Large intestine (tissue), 3 donors: Measurements from ENCODE around the gene ANKRD13B. TPM values are rescaled to one million over a fixed set of nuclear protein-coding genes. Genes with fewer than 3 reads are reported as not detected.

Experiments
- DNase-seq, 2 donors: peaks; one replicate each; pipeline versions ENCODE4 v3.0.0 to v3.0.0-alpha.2; 2013
- H3K27ac ChIP-seq: one replicate; pipeline ENCODE4 v1.5.1; 2013; ENCODE audit warnings: low read length
- H3K27me3 ChIP-seq: 2 replicates; pipeline ENCODE4 v1.6.1; 2013; ENCODE audit warnings: low read length; ENCODE audit not compliant: control insufficient read depth, insufficient read depth
- H3K36me3 ChIP-seq: 2 replicates; pipeline ENCODE4 v1.6.1; 2013; ENCODE audit warnings: low read length; ENCODE audit not compliant: control insufficient read depth, insufficient read depth
- H3K4me1 ChIP-seq: one replicate; pipeline ENCODE4 v1.6.1; 2013; ENCODE audit warnings: low read length; ENCODE audit not compliant: control insufficient read depth, insufficient read depth
- H3K4me3 ChIP-seq: one replicate; pipeline ENCODE4 v1.5.1; 2013; ENCODE audit warnings: low read length
- H3K9me3 ChIP-seq: one replicate; pipeline ENCODE4 v1.6.1; 2013; ENCODE audit warnings: mild to moderate bottlenecking, low read depth, low read length, moderate library complexity; ENCODE audit not compliant: control insufficient read depth
- WGBS: methylation state at CpG from one replicate; pipeline ENCODE4 v1.1.5; 2013; ENCODE audit warnings: low lambda C conversion rate; ENCODE audit not compliant: insufficient coverage; 5-methylcytosine and 5-hydroxymethylcytosine counted together
- polyA plus RNA-seq: library from polyadenylated mRNA; unstranded; fragments of 120-200 nt; gene quantifications from one replicate; pipeline ENCODE4 v1.2.1, GENCODE V29; 2013

ANKRD13B gene
- polyA plus RNA-seq, 1 donor: 8.2 TPM

- Histone ChIP-seq H3K4me3 (peak overlapping the region; percentile 72), H3K36me3 (peaks cover 33% of the 10 kb centered on the region), H3K4me1 (peaks cover 63% of the 10 kb centered on the region), H3K27ac (peak overlapping the region; percentile 89), H3K9me3 (no peaks in the 10 kb centered on the region), H3K27me3 (peaks cover 7% of the 10 kb centered on the region)
- WGBS: 100% methylated on average over 1 of the region's 14 CpGs
- DNase-seq: peak in 1 of 2 donors; percentile 29
Observed at GRCh38 chr17:29569245-29569950, 23.5 kb upstream of the ANKRD13B start.

GRCh38 chr17:29570521-29570920 is 22.4 kb upstream of the ANKRD13B start:
- 75% methylated on average over 2 of the region's 7 CpGs for WGBS
- Histone ChIP-seq H3K36me3 (peaks cover 39% of the 10 kb centered on the region), H3K27ac (no peak overlapping the region), H3K27me3 (peaks cover 7% of the 10 kb centered on the region), H3K4me3 (no peak overlapping the region), H3K9me3 (no peaks in the 10 kb centered on the region), H3K4me1 (peaks cover 63% of the 10 kb centered on the region)
- no peak for DNase-seq

GRCh38 chr17:29571486-29571882 is 21.4 kb upstream of the ANKRD13B start:
- peaks cover 49% of the 10 kb centered on the region for H3K36me3 ChIP-seq
- H3K4me1 ChIP-seq: peaks cover 64% of the 10 kb centered on the region
- no CpG with 5 or more reads among the region's 6 CpGs for WGBS

GRCh38 chr17:29571883-29572681 is 20.9 kb upstream of the ANKRD13B start:
- Histone ChIP-seq H3K9me3 (no peaks in the 10 kb centered on the region), H3K27me3 (no peaks in the 10 kb centered on the region), H3K4me3 (no peak overlapping the region), H3K36me3 (peaks cover 55% of the 10 kb centered on the region), H3K27ac (no peak overlapping the region), H3K4me1 (peaks cover 65% of the 10 kb centered on the region)
- WGBS: no CpG with 5 or more reads among the region's 30 CpGs
- no peak for DNase-seq

More at GRCh38 chr17:29571486-29571882, 21.4 kb upstream of the ANKRD13B start:
- H3K27me3 ChIP-seq: no peaks in the 10 kb centered on the region
- no peak for DNase-seq
- no peak overlapping the region for H3K27ac ChIP-seq
- no peaks in the 10 kb centered on the region for H3K9me3 ChIP-seq
- no peak overlapping the region for H3K4me3 ChIP-seq

GRCh38 chr17:29572691-29573557 is 20.0 kb upstream of the ANKRD13B start:
- H3K27ac ChIP-seq: peak overlapping the region; percentile 94
- H3K4me3 ChIP-seq: no peak overlapping the region
- H3K27me3 ChIP-seq: no peaks in the 10 kb centered on the region
- WGBS: no CpG with 5 or more reads among the region's 62 CpGs
- H3K4me1 ChIP-seq: peaks cover 65% of the 10 kb centered on the region
- H3K9me3 ChIP-seq: no peaks in the 10 kb centered on the region
- DNase-seq: peak; percentile 54 to 64
- H3K36me3 ChIP-seq: peaks cover 63% of the 10 kb centered on the region

GRCh38 chr17:29573558-29573869 is 19.4 kb upstream of the ANKRD13B start:
- Histone ChIP-seq H3K27ac (peak overlapping the region; percentile 94), H3K36me3 (peaks cover 69% of the 10 kb centered on the region)
- no CpG with 5 or more reads among the region's 6 CpGs for WGBS

GRCh38 chr17:29573871-29574731 is 18.8 kb upstream of the ANKRD13B start:
- Histone ChIP-seq H3K4me3 (no peak overlapping the region), H3K36me3 (peaks cover 75% of the 10 kb centered on the region), H3K9me3 (no peaks in the 10 kb centered on the region), H3K4me1 (peaks cover 63% of the 10 kb centered on the region), H3K27me3 (no peaks in the 10 kb centered on the region), H3K27ac (peak overlapping the region; percentile 94)
- no CpG with 5 or more reads among the region's 14 CpGs for WGBS
- no peak for DNase-seq

More at GRCh38 chr17:29573558-29573869, 19.4 kb upstream of the ANKRD13B start:
- Histone ChIP-seq H3K27me3 (no peaks in the 10 kb centered on the region), H3K9me3 (no peaks in the 10 kb centered on the region), H3K4me3 (no peak overlapping the region), H3K4me1 (peaks cover 65% of the 10 kb centered on the region)
- DNase-seq: no peak

GRCh38 chr17:29574732-29575510 is 18.0 kb upstream of the ANKRD13B start:
- peaks cover 83% of the 10 kb centered on the region for H3K36me3 ChIP-seq
- no CpG with 5 or more reads among the region's 17 CpGs for WGBS
- DNase-seq: peak; percentile 95 to 98

GRCh38 chr17:29575511-29576213 is 17.3 kb upstream of the ANKRD13B start:
- H3K27me3 ChIP-seq: no peaks in the 10 kb centered on the region
- no CpG with 5 or more reads among the region's 28 CpGs for WGBS
- H3K9me3 ChIP-seq: no peaks in the 10 kb centered on the region
- DNase-seq: no peak
- H3K4me1 ChIP-seq: peaks cover 53% of the 10 kb centered on the region
- H3K27ac ChIP-seq: peak overlapping the region; percentile 91
- H3K36me3 ChIP-seq: peaks cover 85% of the 10 kb centered on the region
- H3K4me3 ChIP-seq: no peak overlapping the region

More at GRCh38 chr17:29574732-29575510, 18.0 kb upstream of the ANKRD13B start:
- no peak overlapping the region for H3K4me3 ChIP-seq
- no peaks in the 10 kb centered on the region for H3K9me3 ChIP-seq
- no peaks in the 10 kb centered on the region for H3K27me3 ChIP-seq
- peak overlapping the region; percentile 94 for H3K27ac ChIP-seq
- H3K4me1 ChIP-seq: peaks cover 55% of the 10 kb centered on the region
